Lung (tissue), 12 donors: ENCODE data around the gene ARHGEF40. TPM values are rescaled to one million over a fixed set of nuclear protein-coding genes. Genes with fewer than 3 reads are reported as not detected.

Experiments used
- ATAC-seq: fragments of 200-7000 bp; cut with Tn5 transposase; one replicate; pipeline ENCODE4 v1.9.1; 2020; ENCODE audit warnings: moderate number of reproducible peaks; ENCODE audit not compliant: insufficient read depth, low FRiP score
- DNase-seq, 3 donors: peaks; one replicate each; pipeline ENCODE4 v3.0.0-alpha.2; 2013 to 2017
- H3K27ac ChIP-seq, 2 donors: one replicate each; pipeline ENCODE4 v1.5.1; 2013; ENCODE audit warnings: mild to moderate bottlenecking in 2 of 2, moderate library complexity in 2 of 2, control low read depth in 1 of 2, inconsistent platforms in 1 of 2, low read depth in 1 of 2, low read length in 1 of 2
- H3K27me3 ChIP-seq, 3 donors: one replicate each; pipeline ENCODE4 v1.5.1; 2013; ENCODE audit warnings: low read length in 2 of 3; ENCODE audit not compliant: control insufficient read depth in 3 of 3, insufficient read depth in 3 of 3
- H3K36me3 ChIP-seq, 4 donors: one replicate each; pipeline ENCODE4 v1.5.1; 2013; ENCODE audit warnings: low read length in 4 of 4, mild to moderate bottlenecking in 1 of 4, moderate library complexity in 1 of 4; ENCODE audit not compliant: control insufficient read depth in 4 of 4, insufficient read depth in 4 of 4
- H3K4me1 ChIP-seq, 5 donors: one replicate each; pipeline ENCODE4 v1.5.1; 2013; ENCODE audit warnings: low read length in 5 of 5, mild to moderate bottlenecking in 2 of 5, moderate library complexity in 1 of 5; ENCODE audit not compliant: control insufficient read depth in 5 of 5, insufficient read depth in 5 of 5
- H3K4me3 ChIP-seq: one replicate; pipeline ENCODE4 v1.5.1; 2013; ENCODE audit warnings: mild to moderate bottlenecking, control low read depth, moderate library complexity
- H3K9ac ChIP-seq, 2 donors: one replicate each; pipeline ENCODE4 v1.5.1; 2013; ENCODE audit warnings: low read length in 2 of 2, control low read depth in 1 of 2; ENCODE audit not compliant: insufficient read depth in 1 of 2
- H3K9me3 ChIP-seq, 4 donors: one replicate each; pipeline ENCODE4 v1.5.1; 2013; ENCODE audit warnings: low read length in 3 of 4, mild to moderate bottlenecking in 1 of 4, moderate library complexity in 1 of 4; ENCODE audit not compliant: control insufficient read depth in 4 of 4, insufficient read depth in 3 of 4
- WGBS, 2 donors: extraction: QIAGEN DNeasy Blood & Tissue Kit; methylation state at CpG; one replicate each; pipeline ENCODE4 v1.1.7; 2013; 5-methylcytosine and 5-hydroxymethylcytosine counted together
- polyA plus RNA-seq, 2 donors: library from polyadenylated mRNA; stranded (reverse); fragments of 200-250 nt; gene quantifications; one replicate each; pipeline ENCODE4 v1.2.1, GENCODE V29; 2013
- total RNA-seq, 2 donors: library from RNA; depleted of rRNA in 1 of 2; stranded (reverse); fragments of >200 nt in 1 of 2; gene quantifications; one replicate each; pipeline ENCODE4 v1.2.1, GENCODE V29; 2014 to 2021
- TF ChIP-seq, protein P1 (sequence below): IDR thresholded peaks from 2 replicates; pipeline ENCODE4 v1.5.1; 2012; ENCODE audit warnings: mild to moderate bottlenecking; ENCODE audit errors: control extremely low read depth, extremely low read depth
- donor health status: control.
- donor health status: control.
- donor health status: Bipolar disorder and iron deficiency.
- donor health status: healthy.
- donor health status: DM: yes; HTN: yes; CAD: no.

The ARHGEF40 gene
- total and polyA plus RNA-seq, 4 donors, result 13.1 to 48.6 (median 27.3) TPM

DNA sequence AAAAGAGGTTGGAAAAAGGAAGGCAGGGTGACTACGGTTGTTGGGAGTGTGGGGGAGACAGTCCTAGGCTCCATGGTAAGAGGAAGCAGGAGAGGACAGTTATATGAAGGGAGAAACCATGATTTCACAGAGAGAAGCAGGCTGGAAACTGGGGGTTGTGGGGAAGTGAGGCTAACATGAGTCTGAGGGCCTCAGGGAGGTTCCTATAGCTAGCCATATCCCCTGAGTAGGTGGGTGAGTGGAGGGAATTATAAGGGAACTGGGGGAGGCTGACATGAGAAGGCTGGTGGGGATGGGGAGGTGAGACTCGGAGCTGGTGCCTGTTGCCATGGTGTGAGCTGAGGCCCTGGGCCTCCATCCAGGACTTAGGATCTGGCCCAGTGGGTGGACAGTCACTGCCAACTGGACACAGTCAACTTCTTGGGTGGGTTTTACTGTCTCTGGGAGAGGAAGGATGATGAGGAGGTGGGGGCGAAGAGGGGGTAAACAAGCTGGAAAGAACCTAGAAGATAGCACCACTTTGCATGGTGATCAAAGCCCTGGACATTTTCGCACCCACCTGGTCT, 36.9 kb upstream of the ARHGEF40 start:
- TF ChIP-seq, protein P1, sequence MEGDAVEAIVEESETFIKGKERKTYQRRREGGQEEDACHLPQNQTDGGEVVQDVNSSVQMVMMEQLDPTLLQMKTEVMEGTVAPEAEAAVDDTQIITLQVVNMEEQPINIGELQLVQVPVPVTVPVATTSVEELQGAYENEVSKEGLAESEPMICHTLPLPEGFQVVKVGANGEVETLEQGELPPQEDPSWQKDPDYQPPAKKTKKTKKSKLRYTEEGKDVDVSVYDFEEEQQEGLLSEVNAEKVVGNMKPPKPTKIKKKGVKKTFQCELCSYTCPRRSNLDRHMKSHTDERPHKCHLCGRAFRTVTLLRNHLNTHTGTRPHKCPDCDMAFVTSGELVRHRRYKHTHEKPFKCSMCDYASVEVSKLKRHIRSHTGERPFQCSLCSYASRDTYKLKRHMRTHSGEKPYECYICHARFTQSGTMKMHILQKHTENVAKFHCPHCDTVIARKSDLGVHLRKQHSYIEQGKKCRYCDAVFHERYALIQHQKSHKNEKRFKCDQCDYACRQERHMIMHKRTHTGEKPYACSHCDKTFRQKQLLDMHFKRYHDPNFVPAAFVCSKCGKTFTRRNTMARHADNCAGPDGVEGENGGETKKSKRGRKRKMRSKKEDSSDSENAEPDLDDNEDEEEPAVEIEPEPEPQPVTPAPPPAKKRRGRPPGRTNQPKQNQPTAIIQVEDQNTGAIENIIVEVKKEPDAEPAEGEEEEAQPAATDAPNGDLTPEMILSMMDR, result no peak
- WGBS, 2 donors, result 84 to 97% methylated on average over 4 of the region's 4 CpGs
- no peak overlapping the region for H3K4me3 ChIP-seq
- H3K4me1 ChIP-seq, result peaks cover 0 to 6% (median 4%) of the 10 kb centered on the region in 5 donors
- H3K9me3 ChIP-seq, result no peaks in the 10 kb centered on the region
- no peak for DNase-seq
- no peak for ATAC-seq
- no peak overlapping the region for H3K9ac ChIP-seq
- H3K36me3 ChIP-seq, result no peaks in the 10 kb centered on the region
- no peak overlapping the region for H3K27ac ChIP-seq
- H3K27me3 ChIP-seq, result no peaks in the 10 kb centered on the region

DNA sequence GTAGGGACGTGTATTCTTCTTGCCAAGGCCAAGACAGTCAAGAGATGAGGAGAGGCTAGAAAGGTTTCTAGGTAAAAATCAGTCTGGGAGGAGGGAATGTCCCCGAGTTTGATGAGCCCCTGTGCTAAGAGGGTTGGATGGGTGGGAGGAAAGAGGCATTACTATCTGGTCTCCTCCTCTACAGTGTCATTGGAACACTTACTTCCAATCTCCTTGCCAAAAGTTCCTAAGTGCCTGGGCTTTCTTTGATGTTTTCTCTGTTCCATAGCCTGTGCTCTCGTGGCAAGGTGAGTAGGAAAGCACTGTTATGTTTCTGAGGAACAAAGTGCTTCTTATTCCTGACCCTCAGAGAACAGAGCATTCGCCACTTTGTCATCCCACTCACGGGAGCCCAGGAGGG, 35.4 kb upstream of the ARHGEF40 start, which contains the start of gene RNASE13:
TSS of gene RNASE13 (minus strand) at position 101 of the 400 bp plus-strand sequence. CDS start 519 bp downstream, outside the sequence.
- no peak for DNase-seq

DNA sequence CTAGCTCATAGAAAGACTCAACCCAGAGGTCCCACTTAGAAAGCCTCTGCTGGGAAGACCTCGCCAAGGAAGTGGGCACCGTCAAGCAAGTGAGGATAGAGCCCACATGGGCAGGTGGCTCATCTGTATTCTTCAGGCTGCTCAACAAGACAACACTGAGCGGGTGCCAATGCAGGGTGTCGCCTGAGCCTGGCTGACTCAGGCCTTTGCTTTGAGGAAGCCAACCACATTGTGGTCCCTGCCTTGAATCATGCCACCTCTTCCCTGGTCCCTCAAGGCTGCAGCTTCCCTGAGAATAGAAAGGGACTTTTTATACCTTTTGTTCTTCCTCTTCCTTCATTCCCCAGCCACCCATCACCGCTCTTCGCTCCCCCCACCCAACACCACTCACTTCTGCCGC, 33.4 kb upstream of the ARHGEF40 start:
- no peak overlapping the region for H3K4me3 ChIP-seq

More for the DNA sequence above, 35.4 kb upstream of the ARHGEF40 start, which contains the start of gene RNASE13:
- TF ChIP-seq, protein P1, result no peak
- H3K27me3 ChIP-seq, result no peaks in the 10 kb centered on the region
- ATAC-seq, result no peak
- H3K9ac ChIP-seq, result no peak within 1 kb of the TSS
- H3K36me3 ChIP-seq, result no peaks in the 10 kb centered on the region
- 80 to 92% methylated on average over 5 of the region's 5 CpGs for WGBS, 2 donors
- H3K9me3 ChIP-seq, result no peaks in the 10 kb centered on the region
- no peak within 1 kb of the TSS for H3K27ac ChIP-seq
- no peak within 1 kb of the TSS for H3K4me3 ChIP-seq
- peaks cover 0 to 19% (median 17%) of the 10 kb centered on the region in 5 donors for H3K4me1 ChIP-seq

More for the DNA sequence above, 33.4 kb upstream of the ARHGEF40 start:
- WGBS, 2 donors, result 91 to 92% methylated on average over 7 of the region's 7 CpGs
- H3K27me3 ChIP-seq, result no peaks in the 10 kb centered on the region
- no peak overlapping the region for H3K9ac ChIP-seq
- no peak for DNase-seq
- TF ChIP-seq, protein P1, result no peak
- no peak for ATAC-seq
- H3K4me1 ChIP-seq, result peaks cover 0 to 23% (median 20%) of the 10 kb centered on the region in 5 donors
- H3K27ac ChIP-seq, result no peak overlapping the region
- no peaks in the 10 kb centered on the region for H3K9me3 ChIP-seq
- no peaks in the 10 kb centered on the region for H3K36me3 ChIP-seq
